Skeletal muscle tissue (tissue), 4 donors: ENCODE results near the gene DBN1. TPM values are rescaled to one million over a fixed set of nuclear protein-coding genes. Genes with fewer than 3 reads are reported as not detected.
A peak's percentile ranks its signal among the peaks of the same experiment; 100 is the strongest.

Experiments
- H3K27ac ChIP-seq: one replicate; pipeline ENCODE4 v1.7.0; 2013; ENCODE audit warnings: mild to moderate bottlenecking, low read depth, low read length, inconsistent platforms
- H3K27me3 ChIP-seq, 3 donors: one replicate each; pipeline ENCODE4 v1.7.0; 2013; ENCODE audit warnings: low read length in 3 of 3; ENCODE audit not compliant: control insufficient read depth in 3 of 3, insufficient read depth in 3 of 3
- H3K36me3 ChIP-seq, 3 donors: one replicate each; pipeline ENCODE4 v1.7.0; 2013; ENCODE audit warnings: low read length in 3 of 3; ENCODE audit not compliant: control insufficient read depth in 3 of 3, insufficient read depth in 3 of 3
- H3K4me1 ChIP-seq, 3 donors: one replicate each; pipeline ENCODE4 v1.7.0; 2013; ENCODE audit warnings: low read length in 3 of 3, mild to moderate bottlenecking in 3 of 3; ENCODE audit not compliant: control insufficient read depth in 3 of 3, insufficient read depth in 3 of 3
- H3K4me3 ChIP-seq, 3 donors: one replicate each; pipeline ENCODE4 v1.7.0; 2013; ENCODE audit warnings: low read length in 3 of 3
- H3K9ac ChIP-seq, 3 donors: one replicate each; pipeline ENCODE4 v1.7.0; 2013; ENCODE audit warnings: low read length in 3 of 3, mild to moderate bottlenecking in 3 of 3, moderate library complexity in 2 of 3, low read depth in 1 of 3
- H3K9me3 ChIP-seq, 3 donors: one replicate each; pipeline ENCODE4 v1.7.0; 2013; ENCODE audit warnings: low read length in 3 of 3; ENCODE audit not compliant: control insufficient read depth in 3 of 3
- total RNA-seq: library from RNA; depleted of rRNA; stranded (reverse); fragments of >200 nt; gene quantifications from one replicate; pipeline ENCODE4 v1.2.3, GENCODE V29; 2014
- donor health status: Osteomylitis.

The DBN1 gene
- total RNA-seq, 1 donor from 2014 or later = 108 TPM

DNA sequence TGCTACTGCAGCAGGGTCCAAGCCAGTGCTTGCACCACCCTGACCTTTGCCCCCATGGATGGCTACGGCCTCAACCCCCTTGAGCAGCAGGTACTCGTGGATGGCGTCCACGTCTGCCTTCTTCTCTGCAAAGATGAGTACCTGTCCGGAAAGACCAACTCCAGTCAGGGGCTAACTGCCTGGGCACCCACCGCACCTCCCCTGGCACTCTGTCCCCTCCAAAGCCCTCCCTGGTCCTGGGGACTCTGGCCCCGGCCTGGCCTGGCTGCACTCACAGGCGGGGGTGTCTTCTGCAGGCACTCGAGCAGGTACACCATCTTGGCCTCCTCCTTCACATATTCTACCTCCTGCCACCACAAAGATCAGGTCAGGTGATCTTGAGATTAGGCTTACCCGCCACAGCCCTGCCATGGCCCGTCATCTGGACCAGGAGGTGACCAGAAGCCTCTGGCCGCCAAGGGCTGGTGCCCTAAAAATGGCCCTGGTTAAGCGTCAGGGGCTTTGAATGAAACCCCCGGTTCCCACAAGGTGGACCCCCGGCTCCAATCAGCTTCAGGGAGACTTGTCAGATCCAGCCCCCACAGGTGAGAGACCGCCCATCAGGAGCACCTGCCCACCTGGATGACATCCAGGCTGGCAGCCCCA, 39.4 kb upstream of the DBN1 start:
- Histone ChIP-seq H3K27ac (no peak overlapping the region), H3K9me3 (no peaks in the 10 kb centered on the region), H3K4me3 (no peak overlapping the region), H3K4me1 (peaks cover 21 to 53% (median 29%) of the 10 kb centered on the region in 3 donors), H3K27me3 (no peaks in the 10 kb centered on the region), H3K36me3 (peaks cover 53 to 58% (median 55%) of the 10 kb centered on the region in 3 donors), H3K9ac (no peak overlapping the region)

DNA sequence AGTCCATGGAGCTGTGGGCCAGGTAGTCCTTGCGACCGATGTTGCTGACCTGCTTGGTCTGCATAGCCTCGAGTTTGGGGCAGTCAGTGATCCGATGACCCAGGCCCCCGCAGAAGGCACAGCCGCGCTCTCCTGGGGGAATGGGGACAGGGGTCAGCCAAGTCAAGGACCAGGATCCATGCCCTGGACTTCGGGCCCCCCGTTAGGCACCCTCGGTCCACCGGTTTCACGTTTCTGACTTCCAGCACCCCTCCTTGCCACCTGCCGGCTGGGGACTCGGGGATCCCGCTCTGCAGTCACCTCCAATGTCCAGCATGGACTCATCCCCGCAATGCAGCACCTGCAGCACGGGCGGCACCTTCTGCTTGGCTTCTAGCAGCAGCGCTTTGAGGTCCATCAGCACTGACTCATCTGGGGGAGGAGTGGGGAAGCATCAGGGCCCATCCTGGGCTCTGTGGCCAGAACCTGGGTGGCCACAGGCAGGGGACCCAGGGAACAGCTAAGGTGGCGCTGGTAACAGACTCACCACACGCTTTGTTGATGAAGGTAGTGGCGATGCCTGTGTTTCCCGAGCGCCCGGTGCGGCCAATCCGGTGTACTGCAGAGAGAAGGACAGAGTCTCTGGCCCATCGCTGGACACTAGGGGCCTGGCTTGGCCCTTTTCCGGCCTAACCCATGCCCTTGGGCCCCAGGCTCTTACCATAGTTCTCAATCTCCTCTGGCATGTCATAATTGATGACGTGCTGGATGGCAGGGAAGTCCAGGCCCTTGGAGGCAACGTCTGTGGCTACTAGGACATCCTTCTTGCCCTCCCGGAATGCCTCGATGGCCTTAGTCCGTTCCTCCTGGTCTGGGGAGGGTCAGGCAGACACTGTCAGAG, 38.6 kb upstream of the DBN1 start:
- H3K4me1 ChIP-seq = peaks cover 21 to 46% (median 29%) of the 10 kb centered on the region in 3 donors
- H3K27me3 ChIP-seq = no peaks in the 10 kb centered on the region
- H3K36me3 ChIP-seq = peaks cover 53 to 58% (median 55%) of the 10 kb centered on the region in 3 donors
- H3K27ac ChIP-seq = no peak overlapping the region
- H3K4me3 ChIP-seq = no peak overlapping the region
- H3K9ac ChIP-seq = no peak overlapping the region
- no peaks in the 10 kb centered on the region for H3K9me3 ChIP-seq

DNA sequence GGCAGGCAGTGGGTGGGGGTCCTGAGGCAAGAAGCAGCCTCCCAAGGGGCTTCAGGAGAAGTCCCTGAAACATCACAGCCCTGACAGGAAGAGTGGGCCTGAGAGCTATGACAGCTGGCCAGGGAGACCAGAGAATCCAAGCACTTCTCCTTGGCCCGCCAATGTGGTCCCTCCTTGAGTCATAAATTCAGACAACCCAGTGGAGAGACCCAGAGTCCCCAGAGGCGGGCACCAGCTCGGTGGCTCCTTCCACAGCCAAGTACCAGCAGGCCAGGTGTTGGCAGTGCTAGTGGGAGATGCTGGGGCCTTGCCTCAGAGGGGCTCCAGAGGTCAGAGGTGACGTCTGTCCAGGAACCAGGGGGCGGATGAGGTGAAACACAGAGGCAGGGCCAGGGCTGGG, 37.7 kb upstream of the DBN1 start:
- H3K9me3 ChIP-seq = no peaks in the 10 kb centered on the region
- H3K4me3 ChIP-seq = no peak overlapping the region
- H3K4me1 ChIP-seq = peaks cover 20 to 44% (median 27%) of the 10 kb centered on the region in 3 donors
- peaks cover 53 to 58% (median 55%) of the 10 kb centered on the region in 3 donors for H3K36me3 ChIP-seq
- no peaks in the 10 kb centered on the region for H3K27me3 ChIP-seq
- peak overlapping the region in 1 of 3 donors; percentile 14 for H3K9ac ChIP-seq
- H3K27ac ChIP-seq = no peak overlapping the region

DNA sequence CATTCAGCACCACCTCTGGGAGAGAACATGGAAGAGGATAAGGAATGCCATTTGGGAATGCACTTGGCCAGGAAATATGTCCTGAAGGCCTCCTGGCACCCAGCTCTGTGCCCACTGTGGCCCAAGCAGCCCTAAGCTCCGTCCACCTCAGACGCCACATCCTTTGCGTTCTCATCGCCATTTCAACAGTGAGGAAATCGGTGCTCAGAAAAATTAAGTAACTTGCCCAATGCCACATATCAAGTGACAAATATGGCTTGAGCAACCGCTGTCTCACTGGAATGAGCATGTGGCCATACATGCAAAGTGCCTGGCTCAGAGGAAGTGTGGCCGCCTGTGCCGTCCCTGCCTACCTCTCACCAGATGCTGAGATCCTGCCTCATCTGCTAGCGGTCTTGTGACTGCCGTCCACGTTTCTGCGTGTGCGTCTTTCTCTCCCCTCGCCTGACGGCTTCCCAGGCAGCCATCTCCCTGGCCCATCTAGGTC, 37.2 kb upstream of the DBN1 start:
- Histone ChIP-seq H3K9me3 (no peaks in the 10 kb centered on the region), H3K27ac (no peak overlapping the region), H3K27me3 (no peaks in the 10 kb centered on the region), H3K4me3 (no peak overlapping the region), H3K4me1 (peaks cover 14 to 38% (median 21%) of the 10 kb centered on the region in 3 donors), H3K36me3 (peaks cover 51 to 54% (median 52%) of the 10 kb centered on the region in 3 donors), H3K9ac (peak overlapping the region in 1 of 3 donors; percentile 14)

DNA sequence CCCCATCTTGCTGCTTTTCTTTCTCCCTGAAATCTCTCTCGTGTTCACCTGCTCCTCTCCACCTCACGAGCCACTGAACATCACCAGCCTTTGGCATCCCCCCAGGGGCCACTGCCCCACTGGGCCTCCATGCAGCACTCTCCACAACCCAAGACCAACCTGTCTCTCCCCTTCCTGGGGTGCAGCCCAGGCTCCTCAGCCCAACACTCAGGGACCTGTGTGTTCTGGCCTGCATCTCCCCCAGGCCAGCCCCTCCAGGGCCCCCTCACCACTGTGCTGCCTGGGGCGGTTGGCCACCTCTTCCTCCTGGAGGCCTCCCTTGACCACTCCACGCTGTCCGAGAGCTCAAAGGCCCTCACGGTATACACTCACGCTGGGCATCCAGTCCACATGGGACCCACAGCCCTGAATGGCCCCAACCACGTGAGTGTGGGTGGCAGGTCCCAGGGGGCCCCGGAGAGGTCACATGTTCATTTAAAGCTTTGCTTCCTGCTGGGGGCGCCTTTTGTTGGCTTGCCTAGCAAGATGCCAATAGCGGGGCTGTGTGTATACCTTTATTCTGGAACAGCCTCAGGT, 36.6 kb upstream of the DBN1 start:
- H3K4me1 ChIP-seq = peaks cover 10 to 33% (median 16%) of the 10 kb centered on the region in 3 donors
- H3K4me3 ChIP-seq = peak overlapping the region in 1 of 3 donors; percentile 51
- H3K9me3 ChIP-seq = no peaks in the 10 kb centered on the region
- peak overlapping the region in 1 of 3 donors; percentile 64 for H3K9ac ChIP-seq
- no peak overlapping the region for H3K27ac ChIP-seq
- peaks cover 45 to 49% (median 47%) of the 10 kb centered on the region in 3 donors for H3K36me3 ChIP-seq
- no peaks in the 10 kb centered on the region for H3K27me3 ChIP-seq

DNA sequence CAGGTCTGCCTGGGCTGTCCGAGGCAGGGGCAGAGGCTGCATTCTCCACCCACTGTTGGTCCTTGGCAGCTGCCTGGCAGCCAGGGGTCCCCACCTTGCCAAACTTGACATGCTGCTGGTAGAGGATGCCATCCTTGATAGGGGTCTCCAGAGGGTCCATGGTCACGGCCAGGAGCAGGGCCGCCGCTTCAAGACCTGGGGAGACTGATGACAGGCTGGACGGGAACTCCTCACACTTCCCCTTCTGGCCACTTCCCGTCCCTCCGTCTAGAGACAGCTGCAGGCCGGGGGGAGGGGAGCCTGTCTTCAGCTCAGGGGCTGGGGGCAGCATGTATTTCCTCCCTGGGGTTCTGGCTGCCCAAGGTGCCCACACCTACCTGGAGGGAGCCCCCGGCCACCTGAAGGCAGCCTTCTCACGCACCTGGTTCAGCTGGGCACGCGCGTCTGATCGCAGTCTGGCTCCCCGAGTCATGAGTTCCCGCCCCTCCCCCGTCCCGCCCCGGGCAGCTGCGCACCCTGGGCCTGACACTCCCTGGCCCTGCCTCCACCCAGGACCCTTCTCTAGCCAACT, 36.0 kb upstream of the DBN1 start, which contains the start of gene DOK3:
Gene DOK3, minus strand, starts transcription at position 446 of the 571 bp plus-strand sequence. Its CDS starts 286 bp downstream, at position 160.
- Histone ChIP-seq H3K4me1 (peaks cover 10 to 27% (median 10%) of the 10 kb centered on the region in 3 donors), H3K27ac (peak within 1 kb of the TSS; percentile 51), H3K9ac (peak within 1 kb of the TSS in 2 of 3 donors; percentile 64 to 67), H3K27me3 (no peaks in the 10 kb centered on the region), H3K9me3 (no peaks in the 10 kb centered on the region), H3K4me3 (peak within 1 kb of the TSS; percentile 51 to 58 (median 52)), H3K36me3 (peaks cover 39 to 42% (median 40%) of the 10 kb centered on the region in 3 donors)

DNA sequence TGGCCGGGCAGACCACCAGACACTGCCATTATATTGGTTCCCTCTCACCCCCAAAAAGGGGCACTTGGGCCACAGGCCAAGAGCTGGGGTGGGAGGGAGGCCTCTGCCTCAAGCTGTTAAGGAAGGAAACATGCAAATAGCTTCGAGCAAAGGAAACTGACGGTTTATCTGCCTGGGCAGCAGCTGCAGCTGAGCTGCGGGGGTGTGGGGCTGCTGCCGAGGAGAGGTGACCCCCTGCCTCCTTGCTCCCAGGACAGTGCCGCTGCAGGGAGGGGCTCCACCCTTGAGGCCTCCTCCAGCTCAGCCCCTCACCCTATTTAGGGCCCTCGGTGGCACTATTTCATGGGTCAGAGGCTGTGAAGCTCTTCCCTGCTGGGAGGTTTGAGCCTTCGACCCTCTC, 35.4 kb upstream of the DBN1 start:
- no peaks in the 10 kb centered on the region for H3K27me3 ChIP-seq
- H3K9ac ChIP-seq = peak overlapping the region in 2 of 3 donors; percentile 64 to 67
- peaks cover 33 to 36% (median 36%) of the 10 kb centered on the region in 3 donors for H3K36me3 ChIP-seq
- peak overlapping the region; percentile 51 to 58 (median 52) for H3K4me3 ChIP-seq
- H3K4me1 ChIP-seq = peaks cover 6 to 23% (median 10%) of the 10 kb centered on the region in 3 donors
- H3K27ac ChIP-seq = peak overlapping the region; percentile 51
- no peaks in the 10 kb centered on the region for H3K9me3 ChIP-seq

DNA sequence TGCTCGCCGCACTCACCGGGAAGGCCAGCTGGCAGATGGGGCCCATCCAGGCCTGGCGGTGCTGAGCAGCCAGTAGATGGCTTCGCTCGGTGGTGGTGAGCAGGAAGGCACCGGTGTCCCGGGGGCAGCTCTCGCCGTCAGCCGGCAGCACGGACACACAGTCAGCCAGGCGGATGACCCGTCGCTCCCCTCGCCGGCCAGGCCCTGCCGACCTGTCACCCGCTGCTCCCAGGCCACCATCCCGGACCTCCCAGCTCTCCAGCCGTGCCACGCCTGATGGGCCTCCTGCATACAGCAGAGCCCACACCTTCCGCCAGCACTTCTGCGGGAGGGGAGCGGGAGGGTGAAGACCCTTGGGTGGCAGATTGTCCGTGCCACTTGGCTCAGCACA, 34.8 kb upstream of the DBN1 start:
- no peaks in the 10 kb centered on the region for H3K27me3 ChIP-seq
- peaks cover 29 to 30% (median 30%) of the 10 kb centered on the region in 3 donors for H3K36me3 ChIP-seq
- peak overlapping the region in 1 of 3 donors; percentile 64 for H3K9ac ChIP-seq
- no peaks in the 10 kb centered on the region for H3K9me3 ChIP-seq
- peak overlapping the region in 1 of 3 donors; percentile 52 for H3K4me3 ChIP-seq
- no peak overlapping the region for H3K27ac ChIP-seq
- H3K4me1 ChIP-seq = peaks cover 6 to 23% (median 10%) of the 10 kb centered on the region in 3 donors

DNA sequence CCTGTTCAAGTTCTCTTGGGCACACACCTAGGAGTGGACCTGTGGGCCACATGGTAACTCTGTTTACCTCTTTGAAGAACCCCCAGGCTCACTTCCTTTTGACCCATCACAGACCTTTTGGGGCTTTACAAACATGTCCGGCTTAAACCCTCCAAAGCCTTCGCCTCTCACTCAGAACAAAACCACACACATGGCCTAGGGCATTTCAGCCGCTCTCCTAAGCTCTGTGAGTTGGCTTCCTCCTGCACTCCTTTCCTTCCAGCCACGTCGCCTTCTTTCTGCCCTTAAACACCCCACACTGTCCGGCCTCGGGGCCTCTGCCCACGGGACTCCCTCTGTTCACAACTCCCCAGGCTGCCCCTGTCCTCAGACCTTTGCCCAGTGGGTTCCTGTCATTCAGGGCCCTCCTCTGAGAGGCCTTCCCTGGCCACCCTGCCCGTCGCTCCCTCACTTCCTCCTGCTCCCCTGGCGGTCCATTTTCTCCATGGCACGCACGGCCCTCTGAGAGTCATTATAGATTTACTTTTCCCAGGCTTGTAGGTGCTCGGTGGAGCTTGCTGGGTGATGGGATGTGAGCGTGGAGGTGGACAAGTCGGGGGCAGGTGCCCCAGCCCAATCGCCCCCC, 34.3 kb upstream of the DBN1 start:
- Histone ChIP-seq H3K27me3 (no peaks in the 10 kb centered on the region), H3K36me3 (peaks cover 24 to 25% (median 25%) of the 10 kb centered on the region in 3 donors), H3K9ac (no peak overlapping the region), H3K9me3 (no peaks in the 10 kb centered on the region), H3K4me1 (peaks cover 6 to 23% (median 10%) of the 10 kb centered on the region in 3 donors), H3K4me3 (peak overlapping the region in 1 of 3 donors; percentile 52), H3K27ac (no peak overlapping the region)
